Measurements from ENCODE around the gene FBLN2.

DNA sequence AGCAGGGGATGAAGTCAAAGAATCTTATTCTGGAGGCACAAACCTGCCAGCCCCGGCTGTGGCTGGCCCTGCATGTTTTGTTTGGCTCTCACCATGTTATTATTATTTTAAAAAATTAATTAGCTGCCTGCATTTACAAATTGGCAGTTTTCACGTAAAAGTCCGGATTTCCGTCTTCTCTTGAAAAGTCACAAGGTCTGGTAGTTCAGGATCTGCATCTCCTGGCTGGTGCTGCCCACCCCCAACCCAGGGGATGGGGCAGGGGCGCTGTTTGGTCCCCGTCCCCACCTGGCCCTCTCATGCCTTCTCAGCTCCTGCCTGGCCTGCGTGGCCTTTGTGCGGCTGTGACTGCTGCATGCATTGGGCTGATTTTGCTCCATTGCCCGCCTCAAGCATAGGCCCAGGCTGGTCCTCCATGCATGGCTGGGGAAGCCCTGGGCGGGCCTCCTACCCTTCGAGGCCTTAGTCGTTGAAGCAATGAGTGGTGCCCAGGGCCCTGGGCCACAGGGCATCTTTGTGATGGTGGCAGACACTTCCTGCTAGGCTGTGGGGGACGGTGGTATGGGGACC is 2.0 kb downstream of the FBLN2 start:
- TF ChIP-seq EP300 (IDR thresholded peaks at IDR 0.05), result no peak
- TF ChIP-seq RAD21 (conservative IDR thresholded peaks at IDR 0.05 in 1 of 2, IDR thresholded peaks at IDR 0.05 in 1 of 2), result no peak
- TF ChIP-seq, protein P1, sequence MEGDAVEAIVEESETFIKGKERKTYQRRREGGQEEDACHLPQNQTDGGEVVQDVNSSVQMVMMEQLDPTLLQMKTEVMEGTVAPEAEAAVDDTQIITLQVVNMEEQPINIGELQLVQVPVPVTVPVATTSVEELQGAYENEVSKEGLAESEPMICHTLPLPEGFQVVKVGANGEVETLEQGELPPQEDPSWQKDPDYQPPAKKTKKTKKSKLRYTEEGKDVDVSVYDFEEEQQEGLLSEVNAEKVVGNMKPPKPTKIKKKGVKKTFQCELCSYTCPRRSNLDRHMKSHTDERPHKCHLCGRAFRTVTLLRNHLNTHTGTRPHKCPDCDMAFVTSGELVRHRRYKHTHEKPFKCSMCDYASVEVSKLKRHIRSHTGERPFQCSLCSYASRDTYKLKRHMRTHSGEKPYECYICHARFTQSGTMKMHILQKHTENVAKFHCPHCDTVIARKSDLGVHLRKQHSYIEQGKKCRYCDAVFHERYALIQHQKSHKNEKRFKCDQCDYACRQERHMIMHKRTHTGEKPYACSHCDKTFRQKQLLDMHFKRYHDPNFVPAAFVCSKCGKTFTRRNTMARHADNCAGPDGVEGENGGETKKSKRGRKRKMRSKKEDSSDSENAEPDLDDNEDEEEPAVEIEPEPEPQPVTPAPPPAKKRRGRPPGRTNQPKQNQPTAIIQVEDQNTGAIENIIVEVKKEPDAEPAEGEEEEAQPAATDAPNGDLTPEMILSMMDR (IDR thresholded peaks at IDR 0.05), result no peak
- no peak for TF ChIP-seq POLR2A (IDR thresholded peaks at IDR 0.05; ENCODE audit: low read length)
- TF ChIP-seq, protein P2, sequence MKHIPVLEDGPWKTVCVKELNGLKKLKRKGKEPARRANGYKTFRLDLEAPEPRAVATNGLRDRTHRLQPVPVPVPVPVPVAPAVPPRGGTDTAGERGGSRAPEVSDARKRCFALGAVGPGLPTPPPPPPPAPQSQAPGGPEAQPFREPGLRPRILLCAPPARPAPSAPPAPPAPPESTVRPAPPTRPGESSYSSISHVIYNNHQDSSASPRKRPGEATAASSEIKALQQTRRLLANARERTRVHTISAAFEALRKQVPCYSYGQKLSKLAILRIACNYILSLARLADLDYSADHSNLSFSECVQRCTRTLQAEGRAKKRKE (CRISPR knock-in tag; IDR thresholded peaks at IDR 0.05; ENCODE audit: low read depth), result no peak
- no peak for TF ChIP-seq JUNB (IDR thresholded peaks at IDR 0.05)
- no peak for TF ChIP-seq NR3C1 (IDR thresholded peaks at IDR 0.05)
- TF ChIP-seq, protein P3, sequence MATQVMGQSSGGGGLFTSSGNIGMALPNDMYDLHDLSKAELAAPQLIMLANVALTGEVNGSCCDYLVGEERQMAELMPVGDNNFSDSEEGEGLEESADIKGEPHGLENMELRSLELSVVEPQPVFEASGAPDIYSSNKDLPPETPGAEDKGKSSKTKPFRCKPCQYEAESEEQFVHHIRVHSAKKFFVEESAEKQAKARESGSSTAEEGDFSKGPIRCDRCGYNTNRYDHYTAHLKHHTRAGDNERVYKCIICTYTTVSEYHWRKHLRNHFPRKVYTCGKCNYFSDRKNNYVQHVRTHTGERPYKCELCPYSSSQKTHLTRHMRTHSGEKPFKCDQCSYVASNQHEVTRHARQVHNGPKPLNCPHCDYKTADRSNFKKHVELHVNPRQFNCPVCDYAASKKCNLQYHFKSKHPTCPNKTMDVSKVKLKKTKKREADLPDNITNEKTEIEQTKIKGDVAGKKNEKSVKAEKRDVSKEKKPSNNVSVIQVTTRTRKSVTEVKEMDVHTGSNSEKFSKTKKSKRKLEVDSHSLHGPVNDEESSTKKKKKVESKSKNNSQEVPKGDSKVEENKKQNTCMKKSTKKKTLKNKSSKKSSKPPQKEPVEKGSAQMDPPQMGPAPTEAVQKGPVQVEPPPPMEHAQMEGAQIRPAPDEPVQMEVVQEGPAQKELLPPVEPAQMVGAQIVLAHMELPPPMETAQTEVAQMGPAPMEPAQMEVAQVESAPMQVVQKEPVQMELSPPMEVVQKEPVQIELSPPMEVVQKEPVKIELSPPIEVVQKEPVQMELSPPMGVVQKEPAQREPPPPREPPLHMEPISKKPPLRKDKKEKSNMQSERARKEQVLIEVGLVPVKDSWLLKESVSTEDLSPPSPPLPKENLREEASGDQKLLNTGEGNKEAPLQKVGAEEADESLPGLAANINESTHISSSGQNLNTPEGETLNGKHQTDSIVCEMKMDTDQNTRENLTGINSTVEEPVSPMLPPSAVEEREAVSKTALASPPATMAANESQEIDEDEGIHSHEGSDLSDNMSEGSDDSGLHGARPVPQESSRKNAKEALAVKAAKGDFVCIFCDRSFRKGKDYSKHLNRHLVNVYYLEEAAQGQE (IDR thresholded peaks at IDR 0.05), result no peak
- TF ChIP-seq CBX8 (IDR thresholded peaks at IDR 0.05), result no peak
- TF ChIP-seq KDM1A (IDR thresholded peaks at IDR 0.05; ENCODE audit: low read depth), result no peak
- no peak for TF ChIP-seq GATA3 (IDR thresholded peaks at IDR 0.05; ENCODE audit: borderline replicate concordance)
- TF ChIP-seq CEBPB (IDR thresholded peaks at IDR 0.05), result no peak

Data from A549 (cell line).